Gastrocnemius medialis (tissue), 4 donors: ENCODE results near the gene ROBO2. TPM values are rescaled to one million over a fixed set of nuclear protein-coding genes. Genes with fewer than 3 reads are reported as not detected.

Experiments
- ATAC-seq, 2 donors: fragments of 150-250 bp; one replicate each; pipeline ENCODE4 v1.9.1; 2016
- DNase-seq, 2 donors: peaks; one replicate each; pipeline ENCODE4 v3.0.0-alpha.2; 2019
- H3K27ac ChIP-seq, 4 donors: fragments of 200-600 bp; sonication (generic); 1 replicate in 1 of 4; 2 replicates in 3 of 4; pipeline ENCODE4 v1.5.1; 2016 to 2018; ENCODE audit warnings: mild to moderate bottlenecking in 2 of 4, moderate library complexity in 1 of 4
- H3K27me3 ChIP-seq, 3 donors: fragments of 200-600 bp; sonication (generic) in 2 of 3; 1 replicate in 1 of 3; 2 replicates in 2 of 3; pipeline versions ENCODE4 v1.5.1 to v1.6.0; 2016 to 2019; ENCODE audit warnings: mild to moderate bottlenecking in 1 of 3, moderate library complexity in 1 of 3
- H3K36me3 ChIP-seq, 2 donors: fragments of 200-600 bp; sonication (generic) in 1 of 2; one replicate each; pipeline ENCODE4 v1.5.1; 2017 to 2018
- H3K4me1 ChIP-seq, 2 donors: fragments of 200-600 bp; sonication (generic) in 1 of 2; one replicate each; pipeline ENCODE4 v1.5.1; 2016 to 2017; ENCODE audit warnings: mild to moderate bottlenecking in 2 of 2
- H3K4me3 ChIP-seq, 4 donors: fragments of 200-600 bp; sonication (generic) in 3 of 4; 1 replicate in 1 of 4; 2 replicates in 3 of 4; pipeline ENCODE4 v1.5.1; 2016 to 2019; ENCODE audit warnings: mild to moderate bottlenecking in 2 of 4
- H3K9me3 ChIP-seq, 3 donors: fragments of 200-600 bp; sonication (generic) in 2 of 3; 1 replicate in 1 of 3; 2 replicates in 2 of 3; pipeline ENCODE4 v1.5.1; 2016 to 2019
- POLR2A ChIP-seq, 2 donors: fragments of 450-650 bp; IDR thresholded peaks; one replicate each; pipeline ENCODE4 v1.6.1; 2017; ENCODE audit warnings: antibody characterized with exemption in 2 of 2, mild to moderate bottlenecking in 2 of 2, moderate library complexity in 2 of 2
- in situ Hi-C, 4 donors: fragments of 200-750 bp; cut with MboI; loops; one replicate each; pipeline versions ENCODE4 v1.15.0 to v1.8.0; 2017; ENCODE audit warnings: low sequenced_read_pairs in 4 of 4
- intact Hi-C: fragments of 100-400 bp; cut with DNase I; formaldehyde crosslinking; loops from one replicate; pipeline ENCODE4 v1.15.1; 2023; ENCODE audit warnings: low total_unique reads
- total RNA-seq, 4 donors: library from RNA; depleted of rRNA; stranded (reverse); fragments of >200 nt; gene quantifications; one replicate each; pipeline versions ENCODE4 v1.1.0 to v1.2.3, GENCODE V29; 2016
- TF ChIP-seq, protein P1 (sequence below), 5 experiments: fragments of 450-650 bp in 3 of 5; fragments of 200-600 bp in 2 of 5; sonication (generic) in 2 of 5; IDR thresholded peaks in 4 of 5; conservative IDR thresholded peaks in 1 of 5; 1 replicate in 4 of 5; 2 replicates in 1 of 5; pipeline ENCODE4 v1.5.1; 2016 to 2019; ENCODE audit warnings: antibody characterized with exemption in 5 of 5, mild to moderate bottlenecking in 3 of 5, moderate library complexity in 3 of 5

Gene ROBO2
- total RNA-seq, 4 donors from 2014 or later, result 0.07 TPM; not detected in 3

DNA sequence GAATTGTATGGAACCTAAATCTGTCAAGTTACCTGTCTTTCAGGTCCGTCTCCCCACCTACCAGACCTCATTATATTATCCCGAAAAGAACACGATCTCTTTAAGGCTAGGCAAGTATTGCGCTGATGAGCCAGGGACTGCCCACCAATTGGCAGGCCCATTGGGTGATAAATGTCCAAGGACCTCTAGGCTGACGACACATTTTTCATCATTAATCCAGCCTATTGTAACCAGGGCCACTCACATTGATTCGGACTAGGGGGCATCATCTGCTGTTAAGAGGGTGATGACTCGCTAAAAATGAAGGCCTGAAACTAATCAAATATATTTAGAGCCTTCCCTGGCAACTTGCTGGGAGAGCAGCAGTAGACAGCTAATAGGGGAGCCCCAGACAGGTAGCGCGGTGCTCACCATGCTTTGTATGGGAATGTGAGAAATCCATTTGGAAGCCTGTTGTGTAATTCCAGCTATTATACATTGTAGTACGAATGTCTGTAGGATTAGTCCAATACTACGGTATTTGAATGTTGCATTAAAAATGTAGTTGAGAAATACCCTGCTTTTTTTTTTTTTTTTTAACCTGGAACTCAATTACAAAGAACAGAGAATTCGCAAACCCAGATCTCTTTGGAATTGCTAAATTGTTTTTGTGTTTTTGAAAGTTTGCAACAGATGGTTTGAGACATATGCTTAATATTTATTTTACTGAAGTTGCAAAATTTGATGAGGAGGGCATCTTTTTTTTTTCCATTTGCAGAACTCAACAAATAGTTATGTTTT lies 156.1 kb downstream of the ROBO2 start:
- intact Hi-C loops, result no loop called here
- in situ Hi-C loops, result no loop called here
- Histone ChIP-seq H3K36me3 (no peaks in the 10 kb centered on the region), H3K4me1 (no peaks in the 10 kb centered on the region), H3K27me3 (no peaks in the 10 kb centered on the region), H3K9me3 (no peaks in the 10 kb centered on the region), H3K4me3 (no peak overlapping the region), H3K27ac (no peak overlapping the region)
- no peak for DNase-seq
- no peak for ATAC-seq
- no peak for TF ChIP-seq POLR2A (IDR thresholded peaks at IDR 0.05)
- TF ChIP-seq, protein P1, sequence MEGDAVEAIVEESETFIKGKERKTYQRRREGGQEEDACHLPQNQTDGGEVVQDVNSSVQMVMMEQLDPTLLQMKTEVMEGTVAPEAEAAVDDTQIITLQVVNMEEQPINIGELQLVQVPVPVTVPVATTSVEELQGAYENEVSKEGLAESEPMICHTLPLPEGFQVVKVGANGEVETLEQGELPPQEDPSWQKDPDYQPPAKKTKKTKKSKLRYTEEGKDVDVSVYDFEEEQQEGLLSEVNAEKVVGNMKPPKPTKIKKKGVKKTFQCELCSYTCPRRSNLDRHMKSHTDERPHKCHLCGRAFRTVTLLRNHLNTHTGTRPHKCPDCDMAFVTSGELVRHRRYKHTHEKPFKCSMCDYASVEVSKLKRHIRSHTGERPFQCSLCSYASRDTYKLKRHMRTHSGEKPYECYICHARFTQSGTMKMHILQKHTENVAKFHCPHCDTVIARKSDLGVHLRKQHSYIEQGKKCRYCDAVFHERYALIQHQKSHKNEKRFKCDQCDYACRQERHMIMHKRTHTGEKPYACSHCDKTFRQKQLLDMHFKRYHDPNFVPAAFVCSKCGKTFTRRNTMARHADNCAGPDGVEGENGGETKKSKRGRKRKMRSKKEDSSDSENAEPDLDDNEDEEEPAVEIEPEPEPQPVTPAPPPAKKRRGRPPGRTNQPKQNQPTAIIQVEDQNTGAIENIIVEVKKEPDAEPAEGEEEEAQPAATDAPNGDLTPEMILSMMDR (IDR thresholded peaks at IDR 0.05 in 4 of 5, conservative IDR thresholded peaks at IDR 0.05 in 1 of 5), result no peak

DNA sequence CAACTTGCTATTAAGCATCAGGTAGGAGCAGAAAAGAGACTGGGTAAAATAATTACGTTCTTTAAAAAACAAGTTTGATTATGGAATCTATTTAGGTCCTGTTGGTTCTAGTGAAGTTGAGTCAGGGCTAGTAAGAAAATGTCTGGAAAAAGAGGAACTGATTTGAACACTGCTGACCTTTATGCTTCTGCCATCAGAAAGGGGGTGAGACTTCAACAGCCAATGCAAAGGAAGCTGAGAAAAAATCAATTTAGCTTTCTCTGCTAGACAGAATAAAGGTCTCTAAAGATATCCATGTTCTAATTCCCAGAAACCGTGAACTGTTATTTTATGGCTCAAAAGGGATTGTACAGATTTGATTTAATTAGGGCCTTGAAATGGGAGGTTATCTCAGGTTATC lies 157.5 kb downstream of the ROBO2 start:
- Histone ChIP-seq H3K4me3 (no peak overlapping the region), H3K27me3 (no peaks in the 10 kb centered on the region), H3K4me1 (no peaks in the 10 kb centered on the region), H3K36me3 (no peaks in the 10 kb centered on the region), H3K9me3 (no peaks in the 10 kb centered on the region), H3K27ac (no peak overlapping the region)
- ATAC-seq (no peak), DNase-seq (no peak)
- in situ Hi-C loops, result no loop called here
- TF ChIP-seq POLR2A (IDR thresholded peaks at IDR 0.05), result no peak
- TF ChIP-seq, protein P1 (IDR thresholded peaks at IDR 0.05 in 4 of 5, conservative IDR thresholded peaks at IDR 0.05 in 1 of 5), result no peak
- intact Hi-C loops, result no loop called here

DNA sequence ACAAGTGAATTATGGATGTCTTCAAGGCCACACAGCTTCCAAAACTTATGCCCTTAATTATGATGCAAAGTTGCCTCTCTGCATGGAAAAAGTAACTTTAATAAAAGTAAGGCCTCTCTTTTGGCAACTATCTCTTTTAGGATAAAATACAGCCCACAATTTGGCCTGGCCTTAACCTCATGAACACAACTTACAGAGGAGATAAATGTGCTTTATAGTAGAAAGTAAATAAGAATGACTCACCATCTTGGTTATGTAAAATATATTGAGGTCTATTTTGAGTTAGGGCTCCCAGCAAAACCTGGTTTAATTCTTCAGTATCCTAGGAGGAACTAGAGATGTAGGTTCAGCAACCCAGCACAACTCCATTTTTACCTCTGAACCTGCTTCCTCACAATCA lies 164.0 kb downstream of the ROBO2 start:
- H3K4me3 ChIP-seq, result no peak overlapping the region
- H3K9me3 ChIP-seq, result no peaks in the 10 kb centered on the region
- ATAC-seq, result no peak
- no peaks in the 10 kb centered on the region for H3K36me3 ChIP-seq
- DNase-seq, result no peak
- H3K27me3 ChIP-seq, result no peaks in the 10 kb centered on the region
- H3K4me1 ChIP-seq, result no peaks in the 10 kb centered on the region
- in situ Hi-C loops (no loop called here), intact Hi-C loops (no loop called here)
- H3K27ac ChIP-seq, result no peak overlapping the region
- TF ChIP-seq, protein P1 (IDR thresholded peaks at IDR 0.05 in 4 of 5, conservative IDR thresholded peaks at IDR 0.05 in 1 of 5), result no peak
- TF ChIP-seq POLR2A (IDR thresholded peaks at IDR 0.05), result no peak

DNA sequence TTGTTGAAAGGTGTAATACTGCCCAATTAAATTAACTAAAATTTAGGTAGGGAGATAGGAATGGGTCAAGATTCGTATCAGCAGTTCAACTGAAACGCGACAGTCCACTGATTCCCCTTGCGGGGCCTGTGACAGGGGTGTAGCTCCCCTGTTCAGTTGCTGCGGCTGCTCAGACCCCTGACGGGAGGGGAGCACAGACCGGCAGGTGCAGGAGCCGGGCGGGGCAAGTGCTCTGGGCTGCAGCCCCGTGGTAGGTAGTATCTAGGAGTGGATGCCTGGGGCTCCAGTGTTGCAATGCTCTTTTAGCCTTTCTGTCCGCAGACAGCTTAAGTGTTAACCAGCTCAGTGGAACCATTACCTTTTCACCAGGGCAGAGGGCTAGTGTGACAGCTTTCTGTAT lies 164.9 kb downstream of the ROBO2 start:
- in situ Hi-C loops, result no loop called here
- no peak for TF ChIP-seq POLR2A (IDR thresholded peaks at IDR 0.05)
- TF ChIP-seq, protein P1 (IDR thresholded peaks at IDR 0.05 in 4 of 5, conservative IDR thresholded peaks at IDR 0.05 in 1 of 5), result no peak
- ATAC-seq, result no peak
- intact Hi-C loops, result no loop called here
- H3K27me3 ChIP-seq, result no peaks in the 10 kb centered on the region
- no peak for DNase-seq
- no peaks in the 10 kb centered on the region for H3K9me3 ChIP-seq
- H3K27ac ChIP-seq, result no peak overlapping the region
- no peak overlapping the region for H3K4me3 ChIP-seq
- no peaks in the 10 kb centered on the region for H3K4me1 ChIP-seq
- no peaks in the 10 kb centered on the region for H3K36me3 ChIP-seq

DNA sequence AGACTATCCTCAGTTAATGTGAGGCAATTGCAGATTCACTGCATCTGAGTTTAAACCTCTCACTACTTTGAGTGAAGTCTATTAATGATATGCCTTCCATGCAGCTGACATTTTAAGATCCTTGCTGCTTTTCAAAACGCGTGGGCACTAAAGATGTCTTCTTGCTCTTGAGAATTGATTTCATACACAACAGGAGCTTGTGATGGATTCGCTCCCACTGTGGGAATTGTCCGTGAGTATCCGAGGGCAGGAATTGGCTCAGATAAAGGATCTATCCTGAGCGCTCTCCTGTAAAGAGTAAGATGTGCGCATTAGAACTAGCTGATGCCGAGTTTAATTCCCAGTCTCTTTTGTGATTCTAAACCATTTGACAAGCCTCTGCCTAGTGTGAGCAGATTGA lies 167.9 kb downstream of the ROBO2 start:
- Histone ChIP-seq H3K27ac (no peak overlapping the region), H3K27me3 (no peaks in the 10 kb centered on the region), H3K36me3 (no peaks in the 10 kb centered on the region), H3K4me3 (no peak overlapping the region), H3K4me1 (no peaks in the 10 kb centered on the region), H3K9me3 (no peaks in the 10 kb centered on the region)
- DNase-seq (no peak), ATAC-seq (no peak)
- intact Hi-C loops (no loop called here), in situ Hi-C loops (no loop called here)
- TF ChIP-seq POLR2A (IDR thresholded peaks at IDR 0.05), result no peak
- TF ChIP-seq, protein P1 (IDR thresholded peaks at IDR 0.05 in 4 of 5, conservative IDR thresholded peaks at IDR 0.05 in 1 of 5), result no peak
